Ectodermal cell (in vitro differentiated cells): ENCODE results near the gene RLF.

ENCODE experiments used
- H3K27ac ChIP-seq: 2 replicates; pipeline ENCODE4 v1.7.0; 2013; ENCODE audit warnings: mild to moderate bottlenecking, low read depth, low read length; ENCODE audit not compliant: insufficient read depth, poor library complexity, severe bottlenecking
- H3K27me3 ChIP-seq: 2 replicates; pipeline ENCODE4 v1.7.0; 2013; ENCODE audit warnings: mild to moderate bottlenecking, low read length; ENCODE audit not compliant: insufficient read depth, control insufficient read depth, poor library complexity, severe bottlenecking
- H3K36me3 ChIP-seq: one replicate; pipeline ENCODE4 v1.7.0; 2013; ENCODE audit warnings: low read length; ENCODE audit not compliant: control insufficient read depth, insufficient read depth
- H3K4me1 ChIP-seq: one replicate; pipeline ENCODE4 v1.7.0; 2013; ENCODE audit warnings: low read length; ENCODE audit not compliant: control insufficient read depth, insufficient read depth
- H3K4me3 ChIP-seq: 2 replicates; pipeline ENCODE4 v1.7.0; 2013; ENCODE audit warnings: low read depth, low read length, control low read depth; ENCODE audit not compliant: insufficient read depth
- H3K9me3 ChIP-seq: 2 replicates; pipeline ENCODE4 v1.7.0; 2013; ENCODE audit warnings: mild to moderate bottlenecking, low read length, moderate library complexity; ENCODE audit not compliant: control insufficient read depth
- WGBS, 2 experiments: methylation state at CpG; one replicate each; pipeline ENCODE4 v1.1.7; 2013; ENCODE audit warnings: missing lambda C conversion rate in 2 of 2; 5-methylcytosine and 5-hydroxymethylcytosine counted together

Gene RLF

DNA sequence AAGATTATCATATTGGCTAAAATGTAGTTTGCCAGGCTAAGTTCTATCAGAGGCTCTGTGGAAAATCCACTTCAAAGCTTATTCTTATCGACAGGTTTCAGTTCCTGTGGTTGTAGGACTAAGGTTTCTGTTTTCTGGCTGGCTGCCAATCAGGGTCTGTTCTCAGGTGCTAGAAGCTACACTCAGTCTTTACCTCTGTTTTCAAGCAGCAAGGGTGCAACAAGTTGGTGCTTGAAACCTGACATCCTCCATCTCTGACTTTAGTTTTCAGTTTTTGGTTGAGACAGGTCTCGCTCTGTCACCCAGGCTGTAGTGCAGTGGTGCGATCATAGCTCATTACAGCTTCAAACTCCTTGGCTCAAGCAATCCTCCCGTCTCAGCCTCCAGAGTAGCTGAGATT lies 71.3 kb downstream of the RLF start:
- Histone ChIP-seq H3K36me3 (peaks cover 15% of the 10 kb centered on the region), H3K27me3 (no peaks in the 10 kb centered on the region), H3K9me3 (no peaks in the 10 kb centered on the region), H3K4me1 (no peaks in the 10 kb centered on the region), H3K4me3 (no peak overlapping the region), H3K27ac (no peak overlapping the region)
- 91 to 95% methylated on average over 4 of the region's 4 CpGs for WGBS, 2 experiments

DNA sequence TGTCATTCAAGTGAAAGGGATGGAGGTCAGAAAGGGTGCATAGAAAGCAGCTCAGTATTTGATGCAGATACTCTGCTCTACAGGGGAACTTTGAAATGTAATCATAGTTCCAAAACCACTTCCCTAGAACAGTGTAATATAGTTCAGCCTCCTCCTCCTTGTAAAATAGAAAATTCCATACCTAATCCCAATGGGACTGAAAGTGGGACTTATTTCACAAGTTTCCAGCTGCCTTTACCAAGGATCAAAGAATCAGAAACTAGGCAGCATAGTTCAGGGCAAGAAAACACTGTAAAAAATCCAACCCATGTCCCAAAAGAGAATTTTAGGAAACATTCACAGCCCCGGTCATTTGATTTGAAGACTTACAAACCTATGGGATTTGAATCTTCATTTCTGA lies 78.4 kb downstream of the RLF start:
- WGBS, 2 experiments, result 100% methylated on average over 1 of the region's 1 CpG
- Histone ChIP-seq H3K27me3 (no peaks in the 10 kb centered on the region), H3K4me3 (no peak overlapping the region), H3K36me3 (peaks cover 23% of the 10 kb centered on the region), H3K4me1 (no peaks in the 10 kb centered on the region), H3K27ac (no peak overlapping the region), H3K9me3 (no peaks in the 10 kb centered on the region)

DNA sequence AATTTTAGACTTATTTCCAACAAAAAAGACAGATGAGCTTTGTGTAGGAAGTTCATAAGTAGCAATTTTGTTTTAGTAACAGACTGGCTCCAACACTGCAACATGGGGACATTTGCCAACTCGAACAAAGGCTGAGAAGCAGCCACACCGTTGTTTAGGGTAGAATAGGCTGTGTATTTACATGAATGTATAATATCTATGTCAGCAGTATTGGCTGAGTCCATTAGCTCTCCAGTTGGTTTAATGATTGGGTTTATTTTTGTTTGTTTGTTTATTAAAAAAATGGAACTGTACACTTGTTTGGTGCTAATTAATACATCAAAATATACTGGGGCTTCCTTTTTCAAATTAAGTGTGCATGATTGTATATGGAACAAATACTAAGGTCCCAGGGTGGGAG lies 79.2 kb downstream of the RLF start:
- Histone ChIP-seq H3K27ac (no peak overlapping the region), H3K4me1 (no peaks in the 10 kb centered on the region), H3K9me3 (no peaks in the 10 kb centered on the region), H3K27me3 (no peaks in the 10 kb centered on the region), H3K36me3 (peaks cover 23% of the 10 kb centered on the region), H3K4me3 (no peak overlapping the region)
- WGBS, 2 experiments, result 96 to 97% methylated on average over 2 of the region's 2 CpGs

DNA sequence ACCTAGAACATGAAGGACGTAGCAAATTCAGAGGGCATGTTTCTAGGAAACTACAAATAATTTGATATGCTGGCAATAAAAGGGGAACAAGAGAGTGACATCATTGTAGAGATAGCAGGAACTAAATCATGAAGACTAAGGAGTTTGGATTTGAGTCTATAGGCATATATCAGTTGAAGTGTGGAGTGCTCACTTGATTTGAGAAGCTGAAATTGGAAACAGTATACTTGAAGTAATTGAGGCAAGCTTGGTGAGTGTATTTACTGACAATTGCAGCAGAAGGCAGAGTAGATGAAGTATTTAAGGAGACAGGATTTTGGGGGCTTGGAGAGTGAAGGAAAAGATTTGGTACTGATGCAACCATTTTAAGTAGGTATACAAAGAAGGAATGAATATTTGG lies 80.2 kb downstream of the RLF start:
- H3K27me3 ChIP-seq, result no peaks in the 10 kb centered on the region
- no peak overlapping the region for H3K4me3 ChIP-seq
- no peak overlapping the region for H3K27ac ChIP-seq
- H3K4me1 ChIP-seq, result no peaks in the 10 kb centered on the region
- H3K36me3 ChIP-seq, result peaks cover 18% of the 10 kb centered on the region
- H3K9me3 ChIP-seq, result no peaks in the 10 kb centered on the region
- 96 to 98% methylated on average over 1 of the region's 1 CpG for WGBS, 2 experiments

DNA sequence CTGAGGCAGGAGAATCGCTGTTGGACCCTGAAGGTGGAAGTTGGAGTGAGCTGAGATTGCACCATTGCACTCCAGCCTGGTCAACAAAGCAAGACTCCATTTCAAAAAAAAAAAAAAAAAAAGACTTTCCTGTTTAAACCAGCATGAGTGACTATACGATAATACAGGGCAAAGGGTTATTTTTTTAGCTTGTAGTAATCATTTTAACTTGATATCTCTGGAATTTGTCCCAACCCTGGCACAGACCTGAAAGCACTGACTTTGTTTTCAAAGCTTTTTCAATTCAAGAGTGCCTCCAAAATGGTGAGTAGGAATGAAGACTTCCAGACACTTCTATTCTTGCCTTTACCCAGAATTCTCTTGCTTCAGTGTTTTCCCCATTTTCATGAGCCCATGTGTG lies 82.2 kb downstream of the RLF start:
- H3K9me3 ChIP-seq, result no peaks in the 10 kb centered on the region
- H3K27me3 ChIP-seq, result no peaks in the 10 kb centered on the region
- no peak overlapping the region for H3K4me3 ChIP-seq
- H3K36me3 ChIP-seq, result peaks cover under 1% of the 10 kb centered on the region
- WGBS, 2 experiments, result 95 to 96% methylated on average over 2 of the region's 2 CpGs
- no peaks in the 10 kb centered on the region for H3K4me1 ChIP-seq
- H3K27ac ChIP-seq, result no peak overlapping the region

DNA sequence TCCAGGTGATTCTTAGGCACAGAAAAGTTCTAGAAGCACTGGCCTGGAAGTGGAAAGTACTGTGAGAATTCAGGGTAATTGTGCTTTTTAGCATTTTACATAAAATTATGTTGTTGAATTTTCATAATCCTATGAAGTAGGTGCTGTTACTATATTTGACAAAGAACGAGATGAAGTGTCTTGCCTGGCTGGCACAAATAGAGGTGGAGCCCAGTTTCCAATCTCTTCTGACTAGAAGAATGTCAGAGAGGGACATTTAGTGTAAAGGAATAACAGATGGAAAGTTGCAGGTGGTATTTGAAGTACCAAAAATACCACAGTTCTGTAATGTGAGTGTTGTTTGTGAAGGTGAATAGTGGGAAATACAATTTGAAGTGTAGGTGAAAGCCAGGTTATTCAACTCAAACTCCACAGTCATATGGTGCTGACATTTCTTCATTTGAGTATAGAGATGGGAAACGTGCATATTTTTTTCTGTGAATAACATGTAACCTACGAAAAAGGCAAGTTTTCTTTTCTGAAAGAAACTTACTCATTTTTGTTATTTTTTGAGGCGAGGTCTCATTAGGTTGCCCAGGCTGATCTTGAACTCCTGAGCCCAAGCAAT lies 83.1 kb downstream of the RLF start:
- H3K9me3 ChIP-seq, result no peaks in the 10 kb centered on the region
- no peak overlapping the region for H3K27ac ChIP-seq
- no peaks in the 10 kb centered on the region for H3K27me3 ChIP-seq
- WGBS, 2 experiments, result 86 to 89% methylated on average over 4 of the region's 4 CpGs
- no peak overlapping the region for H3K4me3 ChIP-seq
- H3K36me3 ChIP-seq, result no peaks in the 10 kb centered on the region
- no peaks in the 10 kb centered on the region for H3K4me1 ChIP-seq

DNA sequence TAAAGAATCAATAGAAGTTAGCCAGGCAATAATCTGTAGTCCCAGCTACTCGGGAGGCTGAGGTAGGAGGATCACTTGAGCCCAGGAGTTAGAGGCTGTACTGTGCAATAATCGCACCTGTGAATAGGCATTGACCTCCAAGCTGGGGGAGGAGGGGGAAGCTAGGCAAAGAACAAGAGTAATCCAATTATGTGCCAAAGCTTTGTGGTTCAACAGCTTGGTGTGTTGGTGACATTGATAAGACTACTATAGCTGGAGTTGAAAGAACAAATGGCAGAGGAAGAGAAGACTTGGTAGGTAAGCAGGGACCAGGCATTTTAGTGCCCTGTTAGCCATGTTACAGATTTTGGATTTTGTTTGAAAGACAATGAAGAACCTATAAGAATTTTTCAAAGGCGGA lies 84.5 kb downstream of the RLF start:
- 91 to 92% methylated on average over 3 of the region's 3 CpGs for WGBS, 2 experiments
- H3K4me1 ChIP-seq, result no peaks in the 10 kb centered on the region
- no peaks in the 10 kb centered on the region for H3K9me3 ChIP-seq
- no peak overlapping the region for H3K4me3 ChIP-seq
- H3K27me3 ChIP-seq, result no peaks in the 10 kb centered on the region
- H3K36me3 ChIP-seq, result no peaks in the 10 kb centered on the region
- no peak overlapping the region for H3K27ac ChIP-seq

DNA sequence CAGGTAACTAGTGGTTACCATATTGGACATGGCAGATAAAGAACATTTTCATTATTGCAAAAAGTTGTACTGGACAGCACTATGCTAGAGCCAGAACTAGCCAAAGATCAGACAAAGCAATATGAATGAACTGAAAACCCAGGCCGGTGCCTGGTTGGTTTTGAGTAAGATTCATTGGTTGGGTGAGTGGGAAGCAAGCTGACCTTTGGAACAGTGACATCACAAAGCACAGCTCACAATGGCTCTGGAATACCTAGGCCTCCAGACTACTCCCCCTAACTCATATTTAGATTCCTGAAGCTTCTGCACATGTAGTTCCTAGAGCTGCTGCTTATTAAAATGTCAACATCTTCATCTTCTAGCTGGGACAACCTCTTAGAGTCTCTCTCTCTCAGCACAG lies 86.5 kb downstream of the RLF start, which contains the start of gene TMCO2:
TMCO2 (plus strand) TSS at position 283 of the 400 bp plus-strand sequence; CDS start at position 340, 57 bp downstream.
- no peak within 1 kb of the TSS for H3K27ac ChIP-seq

DNA sequence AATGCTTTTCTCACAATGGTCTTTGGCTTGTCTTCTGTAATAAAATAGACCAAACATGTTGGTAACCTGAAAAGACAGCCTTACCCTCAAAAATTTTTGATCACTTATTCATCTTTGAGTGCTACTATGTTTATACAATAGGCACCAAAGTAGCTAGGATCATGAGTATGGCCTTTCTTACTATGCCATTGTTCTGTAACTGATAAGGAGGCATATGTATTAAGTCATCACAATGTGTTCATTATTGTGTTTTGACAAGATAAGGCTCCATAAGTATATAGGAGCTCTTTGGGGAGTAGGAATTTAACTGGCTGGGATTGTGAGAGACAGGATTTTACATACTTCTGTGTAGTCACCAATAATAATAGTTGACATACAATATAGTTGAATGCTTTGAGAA lies 87.2 kb downstream of the RLF start:
- H3K9me3 ChIP-seq, result no peaks in the 10 kb centered on the region
- no peak overlapping the region for H3K4me3 ChIP-seq
- H3K27me3 ChIP-seq, result no peaks in the 10 kb centered on the region
- H3K27ac ChIP-seq, result no peak overlapping the region
- H3K36me3 ChIP-seq, result no peaks in the 10 kb centered on the region
- no peaks in the 10 kb centered on the region for H3K4me1 ChIP-seq

More for the DNA sequence above, 86.5 kb downstream of the RLF start, which contains the start of gene TMCO2:
- no peak within 1 kb of the TSS for H3K4me3 ChIP-seq
- H3K27me3 ChIP-seq, result no peaks in the 10 kb centered on the region
- no peaks in the 10 kb centered on the region for H3K4me1 ChIP-seq
- no peaks in the 10 kb centered on the region for H3K36me3 ChIP-seq
- WGBS, 2 experiments, result 90 to 94% methylated on average over 1 of the region's 1 CpG
- no peaks in the 10 kb centered on the region for H3K9me3 ChIP-seq

DNA sequence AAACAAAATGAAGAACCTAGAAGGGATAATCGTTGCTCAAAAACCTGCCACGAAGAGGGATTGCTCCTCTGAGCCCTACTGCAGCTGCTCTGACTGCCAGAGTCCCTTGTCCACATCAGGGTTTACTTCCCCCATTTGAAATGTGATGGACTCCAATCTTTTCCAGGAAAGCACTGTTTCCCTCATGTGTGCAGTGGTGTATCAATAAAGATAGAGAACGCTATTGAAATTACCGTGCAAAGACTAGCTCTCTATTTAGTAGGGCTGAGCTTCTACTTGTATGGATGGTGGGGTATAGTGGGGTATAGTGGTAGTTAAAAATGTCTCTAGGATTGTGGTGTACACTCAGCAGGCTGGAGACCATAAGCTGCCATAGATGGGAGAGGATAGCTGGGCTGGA lies 90.3 kb downstream of the RLF start:
- no peak overlapping the region for H3K4me3 ChIP-seq
- WGBS, 2 experiments, result 91 to 92% methylated on average over 4 of the region's 4 CpGs

DNA sequence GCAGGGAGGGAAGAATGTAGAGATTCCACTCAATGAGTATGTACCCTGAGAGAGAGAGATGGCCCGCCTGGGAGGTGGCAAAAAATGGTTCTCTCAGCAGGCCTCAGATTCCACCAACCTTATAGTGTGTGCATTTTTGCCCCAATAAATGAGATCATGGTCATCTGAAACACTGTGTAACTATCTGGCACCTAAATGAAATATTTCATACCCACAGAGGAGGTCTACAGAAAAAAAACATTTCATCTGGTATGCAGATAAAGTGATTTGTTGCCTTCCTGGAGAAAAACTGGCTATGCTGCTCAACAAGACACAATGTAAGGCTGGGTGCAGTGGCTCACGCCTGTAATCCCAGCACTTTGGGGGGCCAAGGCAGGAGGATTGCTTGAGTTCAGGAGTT lies 91.4 kb downstream of the RLF start:
- H3K27me3 ChIP-seq, result no peaks in the 10 kb centered on the region
- H3K27ac ChIP-seq, result no peak overlapping the region
- peaks cover 4% of the 10 kb centered on the region for H3K4me1 ChIP-seq
- no peak overlapping the region for H3K4me3 ChIP-seq
- WGBS, 2 experiments, result 78 to 86% methylated on average over 2 of the region's 2 CpGs
- H3K36me3 ChIP-seq, result no peaks in the 10 kb centered on the region
- H3K9me3 ChIP-seq, result no peaks in the 10 kb centered on the region

More for the DNA sequence above, 90.3 kb downstream of the RLF start:
- Histone ChIP-seq H3K27me3 (no peaks in the 10 kb centered on the region), H3K27ac (no peak overlapping the region), H3K36me3 (no peaks in the 10 kb centered on the region), H3K4me1 (no peaks in the 10 kb centered on the region), H3K9me3 (no peaks in the 10 kb centered on the region)
